ENCODE measurements around the gene CEP55. TPM values are rescaled to one million over a fixed set of nuclear protein-coding genes. Genes with fewer than 3 reads are reported as not detected.

CEP55 gene
- total RNA-seq, 1 donor from 2014 or later: 0.53 TPM

- TF ChIP-seq CTCF (IDR thresholded peaks at IDR 0.05; ENCODE audit: insufficient read depth, low read length, severe bottlenecking): no peak
- DNase-seq (ENCODE audit: low read depth): no peak
- H3K36me3 ChIP-seq (ENCODE audit: control insufficient read depth, insufficient read depth, low read length): no peaks in the 10 kb centered on the region
- no peak for FAIRE-seq
- H3K27me3 ChIP-seq (ENCODE audit: control insufficient read depth, insufficient read depth, low read length): peaks cover 33% of the 10 kb centered on the region
- no peak overlapping the region for H3K4me3 ChIP-seq (ENCODE audit: low read depth, low read length)
Measured at GRCh38 chr10:93565446-93565845, 69.0 kb downstream of the CEP55 start.

GRCh38 chr10:93566435-93567276, 70.2 kb downstream of the CEP55 start, which contains the start of gene FFAR4:
Gene FFAR4 (plus strand): TSS chr10:93566665. CDS start chr10:93566721, 56 bp downstream.
- Histone ChIP-seq H3K27me3 (ENCODE audit: control insufficient read depth, insufficient read depth, low read length) (peaks cover 33% of the 10 kb centered on the region), H3K36me3 (ENCODE audit: control insufficient read depth, insufficient read depth, low read length) (no peaks in the 10 kb centered on the region), H3K4me3 (ENCODE audit: low read depth, low read length) (no peak within 1 kb of the TSS)
- no peak for TF ChIP-seq CTCF (IDR thresholded peaks at IDR 0.05; ENCODE audit: insufficient read depth, low read length, severe bottlenecking)
- FAIRE-seq (no peak), DNase-seq (ENCODE audit: low read depth) (no peak)

- Histone ChIP-seq H3K36me3 (ENCODE audit: control insufficient read depth, insufficient read depth, low read length) (no peaks in the 10 kb centered on the region), H3K27me3 (ENCODE audit: control insufficient read depth, insufficient read depth, low read length) (peaks cover 36% of the 10 kb centered on the region), H3K4me3 (ENCODE audit: low read depth, low read length) (no peak overlapping the region)
- no peak for DNase-seq (ENCODE audit: low read depth)
- TF ChIP-seq CTCF (IDR thresholded peaks at IDR 0.05; ENCODE audit: insufficient read depth, low read length, severe bottlenecking): no peak
- FAIRE-seq: no peak
Measured at GRCh38 chr10:93567277-93568104, 71.1 kb downstream of the CEP55 start.

GRCh38 chr10:93568105-93568390, 71.6 kb downstream of the CEP55 start:
- no peaks in the 10 kb centered on the region for H3K36me3 ChIP-seq (ENCODE audit: control insufficient read depth, insufficient read depth, low read length)
- DNase-seq (ENCODE audit: low read depth) (no peak), FAIRE-seq (no peak)
- no peak for TF ChIP-seq CTCF (IDR thresholded peaks at IDR 0.05; ENCODE audit: insufficient read depth, low read length, severe bottlenecking)
- no peak overlapping the region for H3K4me3 ChIP-seq (ENCODE audit: low read depth, low read length)
- peaks cover 36% of the 10 kb centered on the region for H3K27me3 ChIP-seq (ENCODE audit: control insufficient read depth, insufficient read depth, low read length)

GRCh38 chr10:93570383-93570782, 74.0 kb downstream of the CEP55 start:
- no peak for TF ChIP-seq CTCF (IDR thresholded peaks at IDR 0.05; ENCODE audit: insufficient read depth, low read length, severe bottlenecking)
- no peak for DNase-seq (ENCODE audit: low read depth)
- H3K4me3 ChIP-seq (ENCODE audit: low read depth, low read length): no peak overlapping the region
- H3K27me3 ChIP-seq (ENCODE audit: control insufficient read depth, insufficient read depth, low read length): peaks cover 33% of the 10 kb centered on the region
- H3K36me3 ChIP-seq (ENCODE audit: control insufficient read depth, insufficient read depth, low read length): no peaks in the 10 kb centered on the region
- FAIRE-seq: no peak

Data from bronchial epithelial cell (primary cell).